Measurements from ENCODE around the gene TRPM4.

- TF ChIP-seq POLR2AphosphoS5 (IDR thresholded peaks at IDR 0.05): peak; percentile 31 to 64 (median 54)
- no peak for TF ChIP-seq POLR2A (IDR thresholded peaks at IDR 0.05)
- TF ChIP-seq CTCF (IDR thresholded peaks at IDR 0.05): peak in 1 of 3 donors; percentile 15
Measured at GRCh38 chr19:49149652-49150105, 7.9 kb upstream of the TRPM4 start.
